Prostate gland (tissue), 2 donors: ENCODE results near the gene YIPF5. TPM values are rescaled to one million over a fixed set of nuclear protein-coding genes. Genes with fewer than 3 reads are reported as not detected.

Experiments used
- DNase-seq: peaks from one replicate; pipeline ENCODE4 v3.0.0-alpha.2; 2019; ENCODE audit warnings: low spot score
- H3K27ac ChIP-seq, 2 donors: fragments of 200-600 bp; sonication (generic); 2 replicates each; pipeline ENCODE4 v1.5.1; 2017 to 2019
- H3K27me3 ChIP-seq: fragments of 200-600 bp; sonication (generic); replicated peaks from 2 replicates; pipeline ENCODE4 v1.5.1; 2019; ENCODE audit not compliant: insufficient read depth
- H3K36me3 ChIP-seq, 2 donors: fragments of 200-600 bp; sonication (generic); 1 replicate in 1 of 2; 2 replicates in 1 of 2; pipeline versions ENCODE4 v1.5.1 to v1.8.1; 2017 to 2019
- H3K4me1 ChIP-seq: fragments of 200-600 bp; sonication (generic); replicated peaks from 2 replicates; pipeline ENCODE4 v1.5.1; 2019
- H3K4me3 ChIP-seq, 2 donors: fragments of 200-600 bp; sonication (generic); 2 replicates each; pipeline ENCODE4 v1.5.1; 2017 to 2019
- H3K9me3 ChIP-seq: fragments of 200-600 bp; sonication (generic); 2 replicates; pipeline ENCODE4 v1.5.1; 2017
- CTCF ChIP-seq, 4 experiments: fragments of 200-600 bp in 2 of 4; fragments of 450-650 bp in 2 of 4; sonication (generic) in 2 of 4; IDR thresholded peaks; 1 replicate in 3 of 4; 2 replicates in 1 of 4; pipeline ENCODE4 v1.5.1; 2016 to 2019; ENCODE audit warnings: antibody characterized with exemption in 4 of 4, mild to moderate bottlenecking in 2 of 4, moderate library complexity in 2 of 4
- POLR2A ChIP-seq: fragments of 450-650 bp; IDR thresholded peaks from one replicate; pipeline ENCODE4 v1.6.1; 2016; ENCODE audit warnings: antibody characterized with exemption, mild to moderate bottlenecking
- POLR2AphosphoS5 ChIP-seq: sonication (generic); formaldehyde crosslinking; IDR thresholded peaks from one replicate; pipeline ENCODE4 v1.6.1; 2017; ENCODE audit warnings: antibody characterized with exemption
- WGBS: methylation state at CpG from one replicate; pipeline ENCODE4 v1.1.5; 2018; 5-methylcytosine and 5-hydroxymethylcytosine counted together
- intact Hi-C: fragments of 100-400 bp; cut with DNase I; formaldehyde crosslinking; loops from one replicate; pipeline ENCODE4 v1.14.2; 2022
- total RNA-seq, 2 donors: library from RNA; depleted of rRNA; stranded (reverse); fragments of >200 nt; gene quantifications; one replicate each; pipeline ENCODE4 v1.1.0, GENCODE V29; 2016

Gene YIPF5
- total RNA-seq, 2 donors from 2014 or later: 34.4 to 45.3 TPM

- DNase-seq: peak; percentile 10
- Histone ChIP-seq H3K4me3 (no peak overlapping the region), H3K27me3 (no peaks in the 10 kb centered on the region), H3K4me1 (no peaks in the 10 kb centered on the region), H3K36me3 (no peaks in the 10 kb centered on the region), H3K27ac (no peak overlapping the region), H3K9me3 (no peaks in the 10 kb centered on the region)
- no peak for TF ChIP-seq CTCF (IDR thresholded peaks at IDR 0.05)
- no peak for TF ChIP-seq POLR2A
- TF ChIP-seq POLR2AphosphoS5: no peak
- intact Hi-C loops: loop anchor here (5.0 to 10.0 kb wide), 2 partner anchors 1845 to 1933 kb away; no protein-coding TSS in a partner anchor
- 8% methylated on average over 10 of the region's 10 CpGs for WGBS
Observed at GRCh38 chr5:144202072-144202471, 31.6 kb upstream of the YIPF5 start.

- intact Hi-C loops: loop anchor here (5.0 to 10.0 kb wide), 2 partner anchors 1846 to 1933 kb away; no protein-coding TSS in a partner anchor
- DNase-seq: no peak
- Histone ChIP-seq H3K27ac (no peak overlapping the region), H3K36me3 (no peaks in the 10 kb centered on the region), H3K4me1 (no peaks in the 10 kb centered on the region), H3K9me3 (no peaks in the 10 kb centered on the region), H3K4me3 (no peak overlapping the region), H3K27me3 (no peaks in the 10 kb centered on the region)
- TF ChIP-seq POLR2AphosphoS5: no peak
- TF ChIP-seq POLR2A: no peak
- TF ChIP-seq CTCF (IDR thresholded peaks at IDR 0.05): no peak
- 31% methylated on average over 5 of the region's 5 CpGs for whole genome bisulfite sequencing
Observed at GRCh38 chr5:144201588-144201987, 31.1 kb upstream of the YIPF5 start.

- no peaks in the 10 kb centered on the region for H3K36me3 ChIP-seq
- no peak overlapping the region for H3K27ac ChIP-seq
- no peak for DNase-seq
- intact Hi-C loops: no loop called here
- H3K4me1 ChIP-seq: no peaks in the 10 kb centered on the region
- no peak overlapping the region for H3K4me3 ChIP-seq
- H3K27me3 ChIP-seq: no peaks in the 10 kb centered on the region
- WGBS: 35% methylated on average over 3 of the region's 3 CpGs
- no peaks in the 10 kb centered on the region for H3K9me3 ChIP-seq
- TF ChIP-seq POLR2AphosphoS5: no peak
- TF ChIP-seq POLR2A: no peak
- no peak for TF ChIP-seq CTCF (IDR thresholded peaks at IDR 0.05)
Observed at GRCh38 chr5:144198386-144198785, 27.9 kb upstream of the YIPF5 start.

- TF ChIP-seq POLR2AphosphoS5 (no peak), CTCF (IDR thresholded peaks at IDR 0.05) (no peak), POLR2A (no peak)
- Histone ChIP-seq H3K36me3 (no peaks in the 10 kb centered on the region), H3K27ac (no peak overlapping the region), H3K4me3 (no peak overlapping the region), H3K4me1 (no peaks in the 10 kb centered on the region), H3K27me3 (no peaks in the 10 kb centered on the region), H3K9me3 (no peaks in the 10 kb centered on the region)
- no peak for DNase-seq
- 53% methylated on average over 1 of the region's 1 CpG for WGBS
- intact Hi-C loops: no loop called here
Observed at GRCh38 chr5:144196612-144197011, 26.2 kb upstream of the YIPF5 start.

GRCh38 chr5:144195448-144195847 is 25.0 kb upstream of the YIPF5 start:
- WGBS: 50% methylated on average over 4 of the region's 4 CpGs
- Histone ChIP-seq H3K27me3 (no peaks in the 10 kb centered on the region), H3K27ac (no peak overlapping the region), H3K4me1 (no peaks in the 10 kb centered on the region), H3K36me3 (no peaks in the 10 kb centered on the region), H3K4me3 (no peak overlapping the region), H3K9me3 (no peaks in the 10 kb centered on the region)
- no peak for DNase-seq
- TF ChIP-seq CTCF (IDR thresholded peaks at IDR 0.05) (no peak), POLR2AphosphoS5 (no peak), POLR2A (no peak)
- intact Hi-C loops: no loop called here
